Gastrocnemius medialis (tissue), 4 donors: ENCODE data around the gene CEL. TPM values are rescaled to one million over a fixed set of nuclear protein-coding genes. Genes with fewer than 3 reads are reported as not detected.

Source experiments
- ATAC-seq, 2 donors: fragments of 150-250 bp; one replicate each; pipeline ENCODE4 v1.9.1; 2016
- DNase-seq, 2 donors: peaks; one replicate each; pipeline ENCODE4 v3.0.0-alpha.2; 2019
- H3K27ac ChIP-seq, 4 donors: fragments of 200-600 bp; sonication (generic); 1 replicate in 1 of 4; 2 replicates in 3 of 4; pipeline ENCODE4 v1.5.1; 2016 to 2018; ENCODE audit warnings: mild to moderate bottlenecking in 2 of 4, moderate library complexity in 1 of 4
- H3K27me3 ChIP-seq, 3 donors: fragments of 200-600 bp; sonication (generic) in 2 of 3; 1 replicate in 1 of 3; 2 replicates in 2 of 3; pipeline versions ENCODE4 v1.5.1 to v1.6.0; 2016 to 2019; ENCODE audit warnings: mild to moderate bottlenecking in 1 of 3, moderate library complexity in 1 of 3
- H3K36me3 ChIP-seq, 2 donors: fragments of 200-600 bp; sonication (generic) in 1 of 2; one replicate each; pipeline ENCODE4 v1.5.1; 2017 to 2018
- H3K4me1 ChIP-seq, 2 donors: fragments of 200-600 bp; sonication (generic) in 1 of 2; one replicate each; pipeline ENCODE4 v1.5.1; 2016 to 2017; ENCODE audit warnings: mild to moderate bottlenecking in 2 of 2
- H3K4me3 ChIP-seq, 4 donors: fragments of 200-600 bp; sonication (generic) in 3 of 4; 1 replicate in 1 of 4; 2 replicates in 3 of 4; pipeline ENCODE4 v1.5.1; 2016 to 2019; ENCODE audit warnings: mild to moderate bottlenecking in 2 of 4
- H3K9me3 ChIP-seq, 3 donors: fragments of 200-600 bp; sonication (generic) in 2 of 3; 1 replicate in 1 of 3; 2 replicates in 2 of 3; pipeline ENCODE4 v1.5.1; 2016 to 2019
- CTCF ChIP-seq, 5 experiments: fragments of 450-650 bp in 3 of 5; fragments of 200-600 bp in 2 of 5; sonication (generic) in 2 of 5; IDR thresholded peaks in 4 of 5; conservative IDR thresholded peaks in 1 of 5; 1 replicate in 4 of 5; 2 replicates in 1 of 5; pipeline ENCODE4 v1.5.1; 2016 to 2019; ENCODE audit warnings: antibody characterized with exemption in 5 of 5, mild to moderate bottlenecking in 3 of 5, moderate library complexity in 3 of 5
- POLR2A ChIP-seq, 2 donors: fragments of 450-650 bp; IDR thresholded peaks; one replicate each; pipeline ENCODE4 v1.6.1; 2017; ENCODE audit warnings: antibody characterized with exemption in 2 of 2, mild to moderate bottlenecking in 2 of 2, moderate library complexity in 2 of 2
- in situ Hi-C, 4 donors: fragments of 200-750 bp; cut with MboI; loops; one replicate each; pipeline versions ENCODE4 v1.15.0 to v1.8.0; 2017; ENCODE audit warnings: low sequenced_read_pairs in 4 of 4
- intact Hi-C: fragments of 100-400 bp; cut with DNase I; formaldehyde crosslinking; loops from one replicate; pipeline ENCODE4 v1.15.1; 2023; ENCODE audit warnings: low total_unique reads
- total RNA-seq, 4 donors: library from RNA; depleted of rRNA; stranded (reverse); fragments of >200 nt; gene quantifications; one replicate each; pipeline versions ENCODE4 v1.1.0 to v1.2.3, GENCODE V29; 2016

Gene CEL
- total RNA-seq, 4 donors from 2014 or later: 0.13 to 1.8 TPM; not detected in 2

GRCh38 chr9:133051281-133051900 lies 10.4 kb upstream of the CEL start:
- in situ Hi-C loops: no loop called here
- DNase-seq (no peak), ATAC-seq (no peak)
- no peak overlapping the region for H3K4me3 ChIP-seq
- no peaks in the 10 kb centered on the region for H3K27me3 ChIP-seq
- TF ChIP-seq POLR2A (IDR thresholded peaks at IDR 0.05) (no peak), CTCF (IDR thresholded peaks at IDR 0.05 in 4 of 5, conservative IDR thresholded peaks at IDR 0.05 in 1 of 5) (no peak)
- no peak overlapping the region for H3K27ac ChIP-seq
- no peaks in the 10 kb centered on the region for H3K9me3 ChIP-seq
- peaks cover 15 to 17% of the 10 kb centered on the region in 2 donors for H3K4me1 ChIP-seq
- intact Hi-C loops: no loop called here
- H3K36me3 ChIP-seq: peaks cover 0 to 75% of the 10 kb centered on the region in 2 donors

- Histone ChIP-seq H3K36me3 (peaks cover 0 to 75% of the 10 kb centered on the region in 2 donors), H3K4me3 (no peak overlapping the region), H3K27ac (no peak overlapping the region), H3K4me1 (peaks cover 15 to 17% of the 10 kb centered on the region in 2 donors), H3K27me3 (no peaks in the 10 kb centered on the region), H3K9me3 (no peaks in the 10 kb centered on the region)
- TF ChIP-seq POLR2A (IDR thresholded peaks at IDR 0.05): no peak
- no peak for TF ChIP-seq CTCF (IDR thresholded peaks at IDR 0.05 in 4 of 5, conservative IDR thresholded peaks at IDR 0.05 in 1 of 5)
- intact Hi-C loops: no loop called here
- DNase-seq (no peak), ATAC-seq (no peak)
- in situ Hi-C loops: no loop called here
Observed at GRCh38 chr9:133051966-133052539, 9.7 kb upstream of the CEL start.

GRCh38 chr9:133054194-133054890 lies 7.4 kb upstream of the CEL start:
- Histone ChIP-seq H3K27ac (peak overlapping the region; percentile 18 to 44 (median 34)), H3K4me3 (no peak overlapping the region), H3K9me3 (no peaks in the 10 kb centered on the region), H3K36me3 (peaks cover 0 to 78% of the 10 kb centered on the region in 2 donors), H3K4me1 (peaks cover 15 to 17% of the 10 kb centered on the region in 2 donors), H3K27me3 (no peaks in the 10 kb centered on the region)
- TF ChIP-seq POLR2A (IDR thresholded peaks at IDR 0.05) (no peak), CTCF (IDR thresholded peaks at IDR 0.05 in 4 of 5, conservative IDR thresholded peaks at IDR 0.05 in 1 of 5) (no peak)
- ATAC-seq: no peak
- in situ Hi-C loops (no loop called here), intact Hi-C loops (no loop called here)
- DNase-seq: no peak

- no peaks in the 10 kb centered on the region for H3K9me3 ChIP-seq
- H3K27me3 ChIP-seq: no peaks in the 10 kb centered on the region
- H3K4me1 ChIP-seq: peaks cover 15 to 17% of the 10 kb centered on the region in 2 donors
- peaks cover 0 to 76% of the 10 kb centered on the region in 2 donors for H3K36me3 ChIP-seq
- in situ Hi-C loops: no loop called here
- H3K4me3 ChIP-seq: no peak overlapping the region
- intact Hi-C loops: no loop called here
- H3K27ac ChIP-seq: peak overlapping the region in 3 of 4 donors; percentile 18 to 44 (median 43)
- ATAC-seq: peak; percentile 50 to 62
- TF ChIP-seq POLR2A (IDR thresholded peaks at IDR 0.05) (no peak), CTCF (IDR thresholded peaks at IDR 0.05 in 4 of 5, conservative IDR thresholded peaks at IDR 0.05 in 1 of 5) (no peak)
- peak; percentile 21 to 54 for DNase-seq
Observed at GRCh38 chr9:133054966-133055365, 6.8 kb upstream of the CEL start.
